SH-SY5Y (cell line): ENCODE data around the gene ARHGAP28.

Experiments used
- GATA2 ChIP-seq: IDR thresholded peaks from 2 replicates; pipeline ENCODE4 v1.6.1; 2011; ENCODE audit warnings: mild to moderate bottlenecking, low read depth, low read length
- GATA3 ChIP-seq: IDR thresholded peaks from 2 replicates; pipeline ENCODE4 v1.6.1; 2011; ENCODE audit warnings: low read depth, mild to moderate bottlenecking, low read length, moderate library complexity

DNA sequence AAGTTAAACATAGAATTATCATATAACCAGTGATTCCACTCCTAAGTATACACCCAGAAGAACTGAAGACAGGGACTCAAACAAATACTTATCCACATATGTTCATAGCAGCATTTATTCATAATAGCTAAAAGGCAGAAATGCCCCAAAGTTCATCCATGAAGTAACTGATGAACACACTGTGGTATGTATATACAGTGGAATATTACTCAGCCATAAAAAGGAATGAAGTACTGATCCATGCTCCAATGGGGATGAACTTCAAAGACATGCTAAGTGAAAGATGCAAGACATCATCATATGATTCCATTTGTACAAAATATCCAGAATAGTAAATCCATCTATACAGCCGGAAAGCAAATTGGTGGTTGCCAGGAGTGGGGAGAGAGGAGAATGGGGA is 230.6 kb downstream of the ARHGAP28 start:
- TF ChIP-seq GATA2 = no peak
- TF ChIP-seq GATA3 = no peak
